Germinal center (tissue), 1 donor: Measurements from ENCODE around the gene NR2E1.

ENCODE experiments used
- DNase-seq: peaks from one replicate; pipeline ENCODE4 v3.0.0; 2012; ENCODE audit warnings: mixed read lengths, low spot score

NR2E1 gene

GRCh38 chr6:108156180-108156937, 9.5 kb upstream of the NR2E1 start:
- no peak for DNase-seq

GRCh38 chr6:108156938-108157233, 8.9 kb upstream of the NR2E1 start:
- no peak for DNase-seq

- DNase-seq, result no peak
These were observed 8.4 kb upstream of the NR2E1 start for GRCh38 chr6:108157234-108157980.

GRCh38 chr6:108157981-108158525, 7.8 kb upstream of the NR2E1 start:
- DNase-seq, result no peak

GRCh38 chr6:108159981-108160380, 5.8 kb upstream of the NR2E1 start:
- DNase-seq, result no peak

GRCh38 chr6:108161724-108162282, 4.0 kb upstream of the NR2E1 start:
- DNase-seq, result no peak

GRCh38 chr6:108163267-108163643, 2.6 kb upstream of the NR2E1 start:
- DNase-seq, result no peak

GRCh38 chr6:108163644-108164542, 1.9 kb upstream of the NR2E1 start:
- DNase-seq, result no peak

GRCh38 chr6:108164543-108164814, 1.3 kb upstream of the NR2E1 start:
- no peak for DNase-seq

GRCh38 chr6:108164815-108165706, 761 bp upstream of the NR2E1 start:
- no peak for DNase-seq

GRCh38 chr6:108166664-108167448, 1.0 kb downstream of the NR2E1 start:
- DNase-seq, result no peak

GRCh38 chr6:108167449-108168089, 1.7 kb downstream of the NR2E1 start:
- no peak for DNase-seq

- no peak for DNase-seq
These were observed 2.3 kb downstream of the NR2E1 start for GRCh38 chr6:108168090-108168463.

GRCh38 chr6:108168501-108169463, 3.0 kb downstream of the NR2E1 start:
- DNase-seq, result no peak

GRCh38 chr6:108169464-108170331, 3.9 kb downstream of the NR2E1 start:
- no peak for DNase-seq

GRCh38 chr6:108170332-108171290, 4.8 kb downstream of the NR2E1 start:
- DNase-seq, result no peak
